Stomach (tissue), 4 donors: ENCODE results near the gene TSPAN8.
A peak's percentile ranks its signal among the peaks of the same experiment; 100 is the strongest.

Experiments
- CTCF ChIP-seq, 7 experiments: fragments of 450-650 bp in 4 of 7; fragments of 200-600 bp in 3 of 7; sonication (generic) in 3 of 7; IDR thresholded peaks; one replicate each; pipeline ENCODE4 v1.5.1; 2016 to 2019; ENCODE audit warnings: antibody characterized with exemption in 7 of 7, control low read depth in 2 of 7, mild to moderate bottlenecking in 1 of 7
- EP300 ChIP-seq: sonication (generic); formaldehyde crosslinking; IDR thresholded peaks from one replicate; pipeline ENCODE4 v1.6.1; 2017; ENCODE audit warnings: antibody characterized with exemption
- POLR2A ChIP-seq, 4 donors: fragments of 450-650 bp; IDR thresholded peaks; one replicate each; pipeline ENCODE4 v1.6.1; 2016; ENCODE audit warnings: antibody characterized with exemption in 4 of 4, control low read depth in 2 of 4, mild to moderate bottlenecking in 1 of 4, moderate library complexity in 1 of 4
- POLR2AphosphoS5 ChIP-seq, 3 donors: sonication (generic); formaldehyde crosslinking; IDR thresholded peaks; one replicate each; pipeline ENCODE4 v1.6.1; 2016; ENCODE audit warnings: antibody characterized with exemption in 3 of 3

- no peak for TF ChIP-seq POLR2A (IDR thresholded peaks at IDR 0.05)
- TF ChIP-seq CTCF (IDR thresholded peaks at IDR 0.05): no peak
- TF ChIP-seq POLR2AphosphoS5 (IDR thresholded peaks at IDR 0.05): peak in 2 of 3 donors; percentile 22 to 68
- TF ChIP-seq EP300: no peak
These were observed 25.2 kb upstream of the TSPAN8 start for GRCh38 chr12:71183018-71183417.
